Renal cortical epithelial cell (primary cell): ENCODE data around the gene DIDO1. TPM values are rescaled to one million over a fixed set of nuclear protein-coding genes. Genes with fewer than 3 reads are reported as not detected.

Source experiments
- DNase-seq: peaks from one replicate; pipeline ENCODE4 v3.0.0-alpha.2; 2011; ENCODE audit warnings: low read depth
- total RNA-seq: library from RNA; depleted of rRNA; stranded (reverse); fragments of >200 nt; gene quantifications from 2 replicates; pipeline ENCODE4 v1.2.3, GENCODE V29; 2014

The DIDO1 gene
- total RNA-seq, 1 donor from 2014 or later = 58.1 TPM

- no peak for DNase-seq
Measured at GRCh38 chr20:62894261-62894660, 32.0 kb downstream of the DIDO1 start.

DNA sequence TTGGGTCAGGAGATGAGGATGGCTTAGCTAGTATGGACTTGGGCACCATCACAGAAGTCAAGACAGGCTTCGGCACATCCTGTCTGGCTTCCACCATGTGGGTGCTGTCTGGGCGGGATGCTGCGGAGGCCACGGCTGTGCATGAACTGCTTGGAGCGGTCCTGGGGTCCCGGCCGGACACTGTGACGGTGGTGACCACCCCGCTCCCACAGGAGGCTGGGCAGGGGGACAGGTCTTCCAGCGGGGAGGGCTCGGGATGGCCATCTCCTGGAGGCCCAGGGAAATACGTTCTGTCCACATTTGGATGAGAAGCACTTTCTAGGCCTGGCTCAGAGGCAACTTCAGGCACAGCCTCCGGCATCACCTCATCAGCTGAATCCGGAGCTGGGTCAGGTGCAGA, 32.6 kb downstream of the DIDO1 start:
- no peak for DNase-seq

GRCh38 chr20:62892348-62893304, 33.7 kb downstream of the DIDO1 start:
- DNase-seq = no peak

DNA sequence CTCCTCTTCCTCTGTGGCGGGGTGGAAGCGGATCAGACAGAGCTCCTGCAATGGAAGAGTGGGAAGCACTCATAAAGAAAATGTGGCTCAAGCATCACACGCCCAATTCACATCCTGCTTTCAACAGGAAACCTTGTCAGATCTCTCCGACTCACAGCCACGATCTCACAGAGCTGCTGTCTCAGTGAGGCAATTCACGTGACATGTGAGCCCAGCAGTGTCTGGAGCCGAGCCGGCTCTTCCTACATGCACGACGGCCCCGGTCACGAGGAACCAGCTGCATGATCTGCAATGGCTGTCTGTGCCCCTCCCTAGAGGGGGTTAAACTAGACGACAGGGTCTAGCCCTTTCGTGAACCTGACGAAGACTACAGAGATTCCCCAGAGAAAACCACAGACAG, 35.2 kb downstream of the DIDO1 start:
- no peak for DNase-seq

- no peak for DNase-seq
Measured at GRCh38 chr20:62890444-62890843, 35.9 kb downstream of the DIDO1 start.

DNA sequence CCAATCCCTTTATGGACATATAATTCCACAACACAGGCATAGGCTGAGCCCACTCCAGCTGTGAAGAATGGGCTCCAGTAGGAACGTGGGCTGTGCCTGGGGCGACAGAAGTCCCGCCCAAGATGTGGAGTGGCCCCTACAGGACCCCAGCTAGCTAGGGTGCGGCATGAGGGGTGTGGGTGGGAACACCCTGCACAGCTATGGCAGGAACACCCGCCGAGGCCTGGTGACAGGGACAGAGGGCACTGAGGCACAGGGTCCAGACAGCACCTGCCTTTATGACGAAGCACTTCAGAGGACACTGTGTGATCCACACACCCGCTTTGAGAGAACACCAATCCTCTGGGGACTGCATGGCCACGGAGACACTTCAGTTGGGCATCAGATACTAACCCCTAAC, 36.4 kb downstream of the DIDO1 start:
- DNase-seq = no peak

DNA sequence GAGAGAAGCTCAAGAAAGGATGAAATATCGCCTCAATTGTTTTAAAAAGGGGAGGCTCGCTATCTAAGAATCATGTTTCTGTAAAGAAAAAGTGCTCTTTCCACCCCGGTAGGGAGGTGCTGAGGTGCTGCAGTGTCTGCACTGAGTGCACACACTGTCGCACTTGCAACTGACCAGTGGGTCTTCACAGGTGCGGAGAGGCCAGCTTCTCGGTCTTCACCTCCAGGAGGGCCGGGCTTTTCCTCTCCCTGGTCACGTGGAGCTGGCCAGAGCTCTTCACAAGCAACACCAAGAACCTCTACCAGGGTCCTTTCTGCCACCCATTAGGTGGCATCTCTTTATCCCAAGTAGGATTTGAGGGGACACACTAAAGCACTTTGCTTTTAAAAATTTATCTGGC, 36.9 kb downstream of the DIDO1 start:
- DNase-seq = no peak

GRCh38 chr20:62888910-62889309, 37.4 kb downstream of the DIDO1 start:
- no peak for DNase-seq

DNA sequence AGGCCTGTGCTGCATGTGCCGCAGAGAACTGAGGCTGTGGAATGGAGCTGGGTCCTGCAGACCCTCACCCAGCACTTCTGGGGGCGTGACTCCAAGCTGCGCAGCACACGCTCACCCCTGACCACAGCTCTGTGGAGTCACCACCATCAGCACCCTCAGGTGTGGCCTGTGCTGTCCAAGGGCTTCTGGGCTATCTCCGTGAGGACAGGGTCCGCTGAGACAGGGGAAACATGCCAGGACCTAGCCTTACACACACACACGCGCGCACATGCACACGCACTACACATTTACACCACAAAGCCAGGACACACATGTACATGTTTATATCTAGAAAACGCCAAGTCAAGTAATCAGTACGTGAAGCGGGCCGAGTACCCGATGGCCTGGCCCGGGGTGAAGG, 37.9 kb downstream of the DIDO1 start:
- DNase-seq = no peak

GRCh38 chr20:62887860-62888239, 38.5 kb downstream of the DIDO1 start:
- DNase-seq = no peak

- peak; percentile 63 for DNase-seq
Measured at GRCh38 chr20:62887152-62887859, 39.0 kb downstream of the DIDO1 start.

DNA sequence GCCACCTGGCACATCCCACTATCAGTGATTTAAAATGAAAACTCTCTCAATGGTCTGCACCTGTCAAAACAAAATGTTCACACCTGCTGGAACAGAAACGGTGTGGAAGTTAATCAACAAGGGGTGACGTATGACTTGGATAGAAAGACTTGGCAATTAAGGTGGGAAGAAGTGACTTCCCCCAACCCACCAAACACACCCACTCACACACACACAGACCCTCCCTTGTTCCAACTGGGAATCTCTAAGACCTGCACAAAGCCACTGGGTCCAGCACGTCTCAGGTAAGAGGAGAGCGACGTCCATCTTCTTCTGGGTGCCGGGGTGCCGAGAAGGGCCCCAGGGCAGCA, 39.6 kb downstream of the DIDO1 start:
- no peak for DNase-seq

GRCh38 chr20:62885896-62886708, 40.2 kb downstream of the DIDO1 start:
- DNase-seq = no peak

DNA sequence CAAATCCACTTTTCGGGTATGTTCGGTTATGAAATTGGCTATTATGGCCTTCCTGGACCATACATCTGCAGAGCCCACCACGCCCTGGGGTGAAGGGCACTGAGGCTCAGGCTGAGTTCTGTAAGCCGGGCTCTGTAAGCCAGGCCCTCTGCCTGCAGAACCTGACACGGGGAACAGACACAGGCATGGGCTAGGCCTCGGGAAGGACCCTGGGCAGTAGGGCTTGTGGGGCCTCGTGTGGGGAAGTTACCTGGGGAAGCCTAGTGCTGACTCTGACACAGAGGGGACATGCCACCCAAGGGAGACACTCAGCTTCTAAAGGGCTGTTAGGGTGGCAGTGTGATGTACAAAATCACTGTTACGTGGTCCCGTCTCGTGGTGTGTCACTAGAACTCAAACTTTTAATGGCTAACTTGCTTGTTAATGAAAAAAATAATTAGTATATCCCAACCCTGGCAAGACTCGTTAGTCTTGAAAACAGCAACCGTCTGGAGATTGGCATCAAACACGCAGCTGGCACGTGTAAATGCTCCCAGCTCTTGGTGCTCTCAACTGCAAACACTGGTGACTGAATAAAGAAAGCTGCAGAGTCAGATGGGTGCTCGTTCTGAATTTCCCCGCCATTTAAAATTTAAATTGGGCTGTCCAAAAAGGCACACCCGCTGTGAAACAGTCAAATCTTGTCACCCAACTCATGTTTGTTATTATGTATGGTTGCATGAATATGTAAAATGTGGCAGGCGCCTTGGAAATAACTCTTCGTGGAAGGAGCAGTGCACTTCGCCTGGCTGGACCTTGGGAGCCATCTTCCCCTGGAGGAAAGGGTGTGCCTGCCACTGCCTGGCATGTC, 41.0 kb downstream of the DIDO1 start:
- DNase-seq = no peak

DNA sequence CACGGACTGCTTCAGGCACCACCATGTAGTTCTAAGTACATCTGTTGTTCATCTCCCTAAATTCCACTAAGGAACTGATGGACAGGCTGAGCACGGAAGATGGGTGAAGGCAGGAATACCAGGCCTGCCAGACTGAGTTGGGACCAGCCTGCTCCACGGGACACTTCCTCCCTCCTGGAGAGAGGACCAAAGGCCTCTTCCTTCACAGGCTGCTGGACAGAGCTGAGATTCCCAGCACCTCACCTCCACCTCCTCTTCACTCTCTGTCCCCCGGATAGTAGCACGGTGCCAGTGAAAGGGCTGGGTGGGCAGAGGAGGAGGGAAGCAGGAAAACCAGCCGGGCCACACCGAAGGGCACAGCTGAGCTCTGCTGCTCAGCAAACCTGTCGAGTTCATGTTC, 41.7 kb downstream of the DIDO1 start:
- no peak for DNase-seq

GRCh38 chr20:62882426-62882825, 43.9 kb downstream of the DIDO1 start:
- DNase-seq = no peak

- no peak for DNase-seq
Measured at GRCh38 chr20:62881662-62882395, 44.5 kb downstream of the DIDO1 start.

DNA sequence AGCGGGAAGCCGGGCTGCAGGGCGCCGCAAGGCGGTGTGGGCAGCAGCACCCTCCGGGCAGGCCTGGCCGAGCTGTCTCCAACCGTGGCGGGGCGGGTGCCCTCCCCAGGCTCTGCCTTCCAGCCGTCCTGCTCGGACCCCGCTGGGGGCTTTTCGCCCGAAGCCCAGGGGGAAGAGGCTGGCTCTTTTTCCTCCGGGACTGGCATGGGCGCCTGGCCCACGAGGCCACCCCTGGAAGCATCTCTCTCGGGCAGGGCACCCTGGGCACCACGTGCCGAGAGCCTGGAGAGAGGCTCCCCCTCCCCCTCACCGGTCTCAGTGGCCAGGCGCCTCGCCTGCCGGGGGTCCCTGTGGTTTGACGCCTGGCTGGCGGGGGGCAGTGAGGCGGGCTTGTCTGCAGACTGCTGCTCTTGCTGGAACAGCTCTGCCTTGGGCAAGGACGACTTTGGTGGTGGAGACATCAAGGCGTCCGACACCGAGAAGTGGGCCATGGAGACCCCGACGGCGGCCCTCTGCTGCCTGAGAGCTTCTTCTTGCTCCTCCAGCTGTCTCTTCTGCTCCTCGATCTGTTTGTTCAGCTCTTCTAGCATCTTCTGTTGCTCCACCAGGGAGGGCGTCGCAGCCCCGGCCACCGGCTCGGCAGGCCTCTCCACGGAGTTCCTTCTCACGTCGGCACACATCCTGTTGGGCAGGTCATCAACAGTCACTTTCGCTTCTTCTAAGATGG, 45.2 kb downstream of the DIDO1 start:
- no peak for DNase-seq

- DNase-seq = no peak
Measured at GRCh38 chr20:62880147-62880934, 46.0 kb downstream of the DIDO1 start.
